ENCODE results near the gene RXRA. TPM values are rescaled to one million over a fixed set of nuclear protein-coding genes. Genes with fewer than 3 reads are reported as not detected.

The RXRA gene
- total RNA-seq, 1 experiment from 2014 or later, result 29.9 TPM

GRCh38 chr9:134341929-134342745, 15.9 kb downstream of the RXRA start:
- Mint-ChIP-seq H3K9me3 (no peaks in the 10 kb centered on the region), H3K4me1 (peaks cover 17 to 30% of the 10 kb centered on the region in 2 experiments), H3K27me3 (ENCODE audit: low read depth) (no peaks in the 10 kb centered on the region), H3K4me3 (no peak overlapping the region), H3K36me3 (ENCODE audit: insufficient read depth in 1 of 3, low read depth in 3 of 3) (no peaks in the 10 kb centered on the region), H3K27ac (peak overlapping the region in 1 of 3 experiments; percentile 83; a peak in 4 of 7 replicates)
- Histone ChIP-seq H2BK15ac (ENCODE audit: low read depth, low read length) (no peak overlapping the region), H3K4me2 (ENCODE audit: insufficient read depth, insufficient read length, low read length) (no peak overlapping the region), H3T11ph (ENCODE audit: low read length) (no peak overlapping the region), H4K91ac (ENCODE audit: insufficient read length, low read depth, low read length) (no peak overlapping the region), H3K9me3 (ENCODE audit: control insufficient read depth, low read depth, low read length) (no peaks in the 10 kb centered on the region), H3K9ac (ENCODE audit: extremely low read depth, insufficient read length, low read length) (no peak overlapping the region), H3K27me3 (ENCODE audit: insufficient read depth, low read length) (no peaks in the 10 kb centered on the region), H3K56ac (ENCODE audit: insufficient read length, low read depth, low read length) (no peak overlapping the region), H3K14ac (ENCODE audit: insufficient read depth, low read length) (no peak overlapping the region; the same call in 1 of the 2 replicates), H2AK5ac (ENCODE audit: insufficient read length, low read length) (no peak overlapping the region), H3K27ac (ENCODE audit: insufficient read length, low read depth, low read length) (no peak overlapping the region), H2BK5ac (ENCODE audit: insufficient read length, low read length) (no peak overlapping the region), H4K8ac (replicated peaks; ENCODE audit: insufficient read length, low read depth, low read length) (no peak overlapping the region), H3K18ac (ENCODE audit: insufficient read length, low read depth, low read length) (no peak overlapping the region), H2BK12ac (ENCODE audit: insufficient read length, low read depth, low read length) (no peak overlapping the region), H2AFZ (ENCODE audit: low read length) (no peak overlapping the region), H3K79me1 (ENCODE audit: insufficient read depth, low read depth, low read length, poor library complexity, severe bottlenecking) (peaks cover 2% of the 10 kb centered on the region), H4K5ac (ENCODE audit: insufficient read length, low read depth, low read length) (no peak overlapping the region), H2BK120ac (ENCODE audit: low read depth, low read length, poor library complexity, severe bottlenecking) (no peak overlapping the region), H3K23ac (ENCODE audit: insufficient read length, low read depth, low read length) (no peak overlapping the region), H3K23me2 (ENCODE audit: insufficient read length, low read depth, low read length, poor library complexity, severe bottlenecking) (no peaks in the 10 kb centered on the region), H3K4me1 (ENCODE audit: insufficient read depth, low read length) (no peaks in the 10 kb centered on the region), H2BK20ac (ENCODE audit: low read depth, low read length, poor library complexity, severe bottlenecking) (no peak overlapping the region), H3K79me2 (ENCODE audit: insufficient read depth, low read length) (peaks cover 10% of the 10 kb centered on the region; the same call in 1 of the 2 replicates), H4K20me1 (ENCODE audit: control insufficient read depth, insufficient read depth, insufficient read length) (no peaks in the 10 kb centered on the region), H3K4ac (ENCODE audit: low read depth, low read length) (no peak overlapping the region)
- DNase-seq, result no peak
- no CpG with 5 or more reads among the region's 19 CpGs for WGBS (ENCODE audit: extremely low coverage, insufficient read length, low lambda C conversion rate)
- TF ChIP-seq, protein P1, sequence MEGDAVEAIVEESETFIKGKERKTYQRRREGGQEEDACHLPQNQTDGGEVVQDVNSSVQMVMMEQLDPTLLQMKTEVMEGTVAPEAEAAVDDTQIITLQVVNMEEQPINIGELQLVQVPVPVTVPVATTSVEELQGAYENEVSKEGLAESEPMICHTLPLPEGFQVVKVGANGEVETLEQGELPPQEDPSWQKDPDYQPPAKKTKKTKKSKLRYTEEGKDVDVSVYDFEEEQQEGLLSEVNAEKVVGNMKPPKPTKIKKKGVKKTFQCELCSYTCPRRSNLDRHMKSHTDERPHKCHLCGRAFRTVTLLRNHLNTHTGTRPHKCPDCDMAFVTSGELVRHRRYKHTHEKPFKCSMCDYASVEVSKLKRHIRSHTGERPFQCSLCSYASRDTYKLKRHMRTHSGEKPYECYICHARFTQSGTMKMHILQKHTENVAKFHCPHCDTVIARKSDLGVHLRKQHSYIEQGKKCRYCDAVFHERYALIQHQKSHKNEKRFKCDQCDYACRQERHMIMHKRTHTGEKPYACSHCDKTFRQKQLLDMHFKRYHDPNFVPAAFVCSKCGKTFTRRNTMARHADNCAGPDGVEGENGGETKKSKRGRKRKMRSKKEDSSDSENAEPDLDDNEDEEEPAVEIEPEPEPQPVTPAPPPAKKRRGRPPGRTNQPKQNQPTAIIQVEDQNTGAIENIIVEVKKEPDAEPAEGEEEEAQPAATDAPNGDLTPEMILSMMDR (conservative IDR thresholded peaks at IDR 0.05), result no peak
